Calu3 (cell line): ENCODE results near the gene ZIM2. TPM values are rescaled to one million over a fixed set of nuclear protein-coding genes. Genes with fewer than 3 reads are reported as not detected.

Source experiments
- BruUV-seq: library from RNA; stranded (reverse); fragments of 400-500 nt; replicated peaks from 2 replicates; lab custom pipeline; 2021; lab: Mats Ljungman, UMichigan
- CTCF ChIA-PET: fragments of 300-600 bp; sonication (Branson Sonifier 250); formaldehyde crosslinking; loops from one replicate; lab custom pipeline; 2022; ENCODE audit warnings: antibody characterized with exemption; lab: Charles Lee
- DNase-seq: peaks from one replicate; pipeline ENCODE4 v3.0.0; 2022
- H3K27ac Mint-ChIP-seq: one replicate; pipeline ENCODE4 v1.8.0; 2022; ENCODE audit warnings: mixed read lengths; ENCODE audit not compliant: unreplicated experiment
- H3K27me3 Mint-ChIP-seq: one replicate; pipeline ENCODE4 v1.8.0; 2022; ENCODE audit warnings: mixed read lengths; ENCODE audit not compliant: unreplicated experiment
- H3K36me3 Mint-ChIP-seq: one replicate; pipeline ENCODE4 v1.8.0; 2022; ENCODE audit warnings: mild to moderate bottlenecking, moderate library complexity, mixed read lengths; ENCODE audit not compliant: insufficient read depth, unreplicated experiment
- H3K4me1 Mint-ChIP-seq: one replicate; pipeline ENCODE4 v1.8.0; 2022; ENCODE audit warnings: mild to moderate bottlenecking, low read depth, mixed read lengths; ENCODE audit not compliant: unreplicated experiment
- H3K4me3 Mint-ChIP-seq: one replicate; pipeline ENCODE4 v1.8.0; 2022; ENCODE audit warnings: mild to moderate bottlenecking, low read depth, moderate library complexity, mixed read lengths; ENCODE audit not compliant: unreplicated experiment
- H3K9me3 Mint-ChIP-seq: one replicate; pipeline ENCODE4 v1.8.0; 2022; ENCODE audit warnings: low read depth, mixed read lengths; ENCODE audit not compliant: unreplicated experiment
- CTCF ChIP-seq: fragments of 200-600 bp; IDR thresholded peaks from one replicate; pipeline ENCODE4 v1.8.0; 2022; ENCODE audit warnings: antibody characterized with exemption; ENCODE audit not compliant: unreplicated experiment
- intact Hi-C: fragments of 100-400 bp; cut with micrococcal nuclease; formaldehyde crosslinking; loops from one replicate; pipeline ENCODE4 v1.10.0; 2022; ENCODE audit not compliant: unreplicated experiment
- total RNA-seq: library from RNA; stranded (reverse); gene quantifications from 2 replicates; pipeline ENCODE4 v1.2.3, GENCODE V29; 2022

The ZIM2 gene
- total RNA-seq, 1 experiment from 2014 or later, result not detected

GRCh38 chr19:56877069-56877715 lies 36.7 kb upstream of the ZIM2 start:
- Mint-ChIP-seq H3K27ac (no peak overlapping the region), H3K9me3 (peaks cover 25% of the 10 kb centered on the region)
- intact Hi-C loops, result no loop called here

GRCh38 chr19:56875717-56876116 lies 35.2 kb upstream of the ZIM2 start:
- no peak overlapping the region for H3K4me3 Mint-ChIP-seq
- no peak for DNase-seq
- H3K27ac Mint-ChIP-seq, result no peak overlapping the region
- intact Hi-C loops, result no loop called here
- H3K4me1 Mint-ChIP-seq, result no peaks in the 10 kb centered on the region
- no peak for TF ChIP-seq CTCF
- H3K9me3 Mint-ChIP-seq, result peaks cover 21% of the 10 kb centered on the region
- CTCF ChIA-PET, result no interaction called here
- no TSS peak for BruUV-seq
- H3K27me3 Mint-ChIP-seq, result no peaks in the 10 kb centered on the region
- peaks cover 5% of the 10 kb centered on the region for H3K36me3 Mint-ChIP-seq

More at GRCh38 chr19:56877069-56877715, 36.7 kb upstream of the ZIM2 start:
- TF ChIP-seq CTCF, result no peak
- no peak for DNase-seq
- no TSS peak for BruUV-seq
- CTCF ChIA-PET, result no interaction called here
- Mint-ChIP-seq H3K4me3 (no peak overlapping the region), H3K4me1 (no peaks in the 10 kb centered on the region), H3K36me3 (peaks cover 5% of the 10 kb centered on the region), H3K27me3 (no peaks in the 10 kb centered on the region)

- Mint-ChIP-seq H3K9me3 (peaks cover 21% of the 10 kb centered on the region), H3K36me3 (peaks cover 5% of the 10 kb centered on the region), H3K27ac (no peak overlapping the region), H3K4me1 (no peaks in the 10 kb centered on the region), H3K27me3 (no peaks in the 10 kb centered on the region), H3K4me3 (no peak overlapping the region)
- BruUV-seq, result no TSS peak
- intact Hi-C loops, result no loop called here
- DNase-seq, result no peak
- CTCF ChIA-PET, result no interaction called here
- no peak for TF ChIP-seq CTCF
Observed at GRCh38 chr19:56874530-56874929, 34.0 kb upstream of the ZIM2 start.

- DNase-seq, result no peak
- Mint-ChIP-seq H3K27ac (no peak overlapping the region), H3K27me3 (no peaks in the 10 kb centered on the region), H3K36me3 (peaks cover 5% of the 10 kb centered on the region), H3K9me3 (peaks cover 24% of the 10 kb centered on the region), H3K4me3 (no peak overlapping the region), H3K4me1 (no peaks in the 10 kb centered on the region)
- intact Hi-C loops, result no loop called here
- TF ChIP-seq CTCF, result no peak
- CTCF ChIA-PET, result no interaction called here
- BruUV-seq, result no TSS peak
Observed at GRCh38 chr19:56873493-56873892, 33.0 kb upstream of the ZIM2 start.
